H1 (cell line): ENCODE data around the gene MTCH1.

Experiments
- ATF2 ChIP-seq: IDR thresholded peaks from 2 replicates; pipeline ENCODE4 v1.6.1; 2012; ENCODE audit warnings: low read length, inconsistent platforms
- ATF3 ChIP-seq: IDR thresholded peaks from 2 replicates; pipeline ENCODE4 v1.6.1; 2011; ENCODE audit warnings: low read depth, mild to moderate bottlenecking, low read length; ENCODE audit not compliant: insufficient read depth
- BCL11A ChIP-seq, 2 experiments: IDR thresholded peaks; one replicate each; pipeline ENCODE4 v1.6.1; 2011; ENCODE audit warnings: low read depth in 2 of 2, low read length in 2 of 2, mild to moderate bottlenecking in 2 of 2
- CTCF ChIP-seq, 3 experiments: IDR thresholded peaks; 1 replicate in 2 of 3; 2 replicates in 1 of 3; pipeline versions ENCODE4 v1.5.1 to v1.6.1; 2011; ENCODE audit warnings: low read length in 3 of 3, mild to moderate bottlenecking in 3 of 3, inconsistent platforms in 2 of 3, low read depth in 1 of 3, moderate library complexity in 1 of 3; ENCODE audit not compliant: insufficient read depth in 1 of 3; ENCODE audit errors: control extremely low read depth in 1 of 3
- JUN ChIP-seq: IDR thresholded peaks from 2 replicates; pipeline ENCODE4 v1.6.1; 2011; ENCODE audit warnings: low read depth, mild to moderate bottlenecking, improper control_type of control experiment, low read length
- NRF1 ChIP-seq: IDR thresholded peaks from 2 replicates; pipeline ENCODE4 v1.6.1; 2011; ENCODE audit warnings: mild to moderate bottlenecking, low read depth, low read length, improper control_type of control experiment
- POLR2A ChIP-seq, 2 experiments: IDR thresholded peaks; 1 replicate in 1 of 2; 2 replicates in 1 of 2; pipeline ENCODE4 v1.6.1; 2011; ENCODE audit warnings: low read depth in 2 of 2, low read length in 2 of 2, mild to moderate bottlenecking in 2 of 2; ENCODE audit errors: control extremely low read depth in 1 of 2
- POLR2AphosphoS5 ChIP-seq: IDR thresholded peaks from 2 replicates; pipeline ENCODE4 v1.6.1; 2011; ENCODE audit warnings: low read depth, low read length
- POU5F1 ChIP-seq: IDR thresholded peaks from 2 replicates; pipeline ENCODE4 v1.6.1; 2011; ENCODE audit warnings: low read depth, mild to moderate bottlenecking, low read length, moderate library complexity
- RAD21 ChIP-seq, 2 experiments: IDR thresholded peaks in 1 of 2; conservative IDR thresholded peaks in 1 of 2; 2 replicates each; pipeline ENCODE4 v1.6.1; 2011; ENCODE audit warnings: low read depth in 2 of 2, low read length in 2 of 2, improper control_type of control experiment in 1 of 2, inconsistent platforms in 1 of 2, mild to moderate bottlenecking in 1 of 2, moderate library complexity in 1 of 2
- RNF2 ChIP-seq: fragments of 200-900, 300-1000 bp; sonication (generic); IDR thresholded peaks from 2 replicates; pipeline ENCODE4 v1.7.1; 2016; ENCODE audit warnings: borderline replicate concordance, low read depth, mild to moderate bottlenecking, antibody characterized with exemption, low read length; ENCODE audit not compliant: poor library complexity, severe bottlenecking; ENCODE audit errors: missing control alignments
- SIN3A ChIP-seq, 2 experiments: IDR thresholded peaks in 1 of 2; conservative IDR thresholded peaks in 1 of 2; 2 replicates each; pipeline ENCODE4 v1.6.1; 2011 to 2012; ENCODE audit warnings: low read length in 2 of 2, improper control_type of control experiment in 1 of 2, low read depth in 1 of 2, mild to moderate bottlenecking in 1 of 2
- SIX5 ChIP-seq: IDR thresholded peaks from 2 replicates; pipeline ENCODE4 v1.6.1; 2011; ENCODE audit warnings: mild to moderate bottlenecking, low read depth, low read length
- YY1 ChIP-seq: IDR thresholded peaks from 2 replicates; pipeline ENCODE4 v1.6.1; 2011; ENCODE audit warnings: low read depth, mild to moderate bottlenecking, low read length

GRCh38 chr6:36959555-36960250, 26.3 kb downstream of the MTCH1 start:
- TF ChIP-seq CTCF (IDR thresholded peaks at IDR 0.05; ENCODE audit: control extremely low read depth in 1 of 3, insufficient read depth in 1 of 3, low read depth in 1 of 3, low read length in 3 of 3) (no peak), POLR2A (IDR thresholded peaks at IDR 0.05; ENCODE audit: control extremely low read depth in 1 of 2, low read depth in 2 of 2, low read length in 2 of 2) (no peak), RNF2 (no peak), YY1 (no peak), RAD21 (IDR thresholded peaks at IDR 0.05 in 1 of 2, conservative IDR thresholded peaks at IDR 0.05 in 1 of 2; ENCODE audit: low read depth in 2 of 2, low read length in 2 of 2) (no peak), NRF1 (no peak), ATF3 (no peak), SIX5 (no peak), POLR2AphosphoS5 (no peak), JUN (no peak), BCL11A (IDR thresholded peaks at IDR 0.05; ENCODE audit: low read depth in 2 of 2, low read length in 2 of 2) (no peak), ATF2 (no peak), SIN3A (conservative IDR thresholded peaks at IDR 0.05 in 1 of 2, IDR thresholded peaks at IDR 0.05 in 1 of 2; ENCODE audit: low read depth in 1 of 2, low read length in 2 of 2) (no peak), POU5F1 (no peak)
